WERI-Rb-1 (cell line): ENCODE data around the gene ATG13.
A peak's percentile ranks its signal among the peaks of the same experiment; 100 is the strongest.

Experiments
- DNase-seq: peaks from one replicate; pipeline ENCODE4 v3.0.0-alpha.2; 2020
- H3K27ac ChIP-seq: fragments of 250-450 bp; sonication (Bioruptor Pico); 2 replicates; pipeline ENCODE4 v1.5.1; 2020; ENCODE audit warnings: mild to moderate bottlenecking, moderate library complexity
- H3K27me3 ChIP-seq: fragments of 250-450 bp; sonication (Bioruptor Pico); 2 replicates; pipeline ENCODE4 v1.5.1; 2021; ENCODE audit warnings: mild to moderate bottlenecking, low read depth, moderate library complexity; ENCODE audit not compliant: insufficient read depth, severe bottlenecking
- H3K36me3 ChIP-seq: fragments of 250-450 bp; sonication (Bioruptor Pico); 2 replicates; pipeline ENCODE4 v1.5.1; 2020; ENCODE audit warnings: mild to moderate bottlenecking, moderate library complexity
- H3K4me3 ChIP-seq: 2 replicates; pipeline ENCODE4 v1.5.1; 2011; ENCODE audit warnings: low read depth, mild to moderate bottlenecking, control low read depth, low read length
- H3K9me3 ChIP-seq: fragments of 250-450 bp; sonication (Bioruptor Pico); 2 replicates; pipeline ENCODE4 v1.5.1; 2021; ENCODE audit warnings: mild to moderate bottlenecking, moderate library complexity; ENCODE audit not compliant: severe bottlenecking
- CTCF ChIP-seq: IDR thresholded peaks from 2 replicates; pipeline ENCODE4 v1.5.1; 2011; ENCODE audit warnings: low read depth, mild to moderate bottlenecking, control low read depth, inconsistent platforms, low read length

Gene ATG13

GRCh38 chr11:46601129-46601528 lies 16.2 kb upstream of the ATG13 start:
- H3K27ac ChIP-seq: peak overlapping the region; percentile 13; the same call in 1 of the 2 replicates
- H3K9me3 ChIP-seq: no peaks in the 10 kb centered on the region
- H3K4me3 ChIP-seq: no peak overlapping the region
- no peak for DNase-seq
- no peak for TF ChIP-seq CTCF
- H3K27me3 ChIP-seq: no peaks in the 10 kb centered on the region
- H3K36me3 ChIP-seq: peaks cover 6% of the 10 kb centered on the region; the same call in 1 of the 2 replicates

GRCh38 chr11:46603704-46604308 lies 13.5 kb upstream of the ATG13 start:
- no peak for DNase-seq
- no peaks in the 10 kb centered on the region for H3K27me3 ChIP-seq
- H3K36me3 ChIP-seq: peaks cover 6% of the 10 kb centered on the region; the same call in 1 of the 2 replicates
- H3K4me3 ChIP-seq: no peak overlapping the region
- TF ChIP-seq CTCF: no peak
- no peaks in the 10 kb centered on the region for H3K9me3 ChIP-seq
- H3K27ac ChIP-seq: no peak overlapping the region

- Histone ChIP-seq H3K4me3 (no peak overlapping the region), H3K9me3 (no peaks in the 10 kb centered on the region), H3K27me3 (no peaks in the 10 kb centered on the region), H3K27ac (no peak overlapping the region), H3K36me3 (peaks cover 6% of the 10 kb centered on the region; the same call in 1 of the 2 replicates)
- no peak for DNase-seq
- no peak for TF ChIP-seq CTCF
Observed at GRCh38 chr11:46604796-46605195, 12.6 kb upstream of the ATG13 start.

GRCh38 chr11:46607516-46607915 lies 9.8 kb upstream of the ATG13 start:
- peak overlapping the region; percentile 52 for H3K27ac ChIP-seq
- H3K27me3 ChIP-seq: no peaks in the 10 kb centered on the region
- H3K4me3 ChIP-seq: no peak overlapping the region
- H3K9me3 ChIP-seq: no peaks in the 10 kb centered on the region
- no peak for DNase-seq
- no peak for TF ChIP-seq CTCF
- H3K36me3 ChIP-seq: peaks cover 6% of the 10 kb centered on the region; the same call in 1 of the 2 replicates

- Histone ChIP-seq H3K27me3 (no peaks in the 10 kb centered on the region), H3K36me3 (no peaks in the 10 kb centered on the region), H3K4me3 (no peak overlapping the region), H3K27ac (no peak overlapping the region), H3K9me3 (no peaks in the 10 kb centered on the region)
- TF ChIP-seq CTCF: no peak
- DNase-seq: no peak
Observed at GRCh38 chr11:46609386-46609785, 8.0 kb upstream of the ATG13 start.
